Measurements from ENCODE around the gene FMO3.

Gene FMO3

GRCh38 chr1:171140401-171140800, 49.7 kb downstream of the FMO3 start:
- no peak for FAIRE-seq
- no peak for DNase-seq (ENCODE audit: insufficient read length, low spot score)
- TF ChIP-seq, protein P1, sequence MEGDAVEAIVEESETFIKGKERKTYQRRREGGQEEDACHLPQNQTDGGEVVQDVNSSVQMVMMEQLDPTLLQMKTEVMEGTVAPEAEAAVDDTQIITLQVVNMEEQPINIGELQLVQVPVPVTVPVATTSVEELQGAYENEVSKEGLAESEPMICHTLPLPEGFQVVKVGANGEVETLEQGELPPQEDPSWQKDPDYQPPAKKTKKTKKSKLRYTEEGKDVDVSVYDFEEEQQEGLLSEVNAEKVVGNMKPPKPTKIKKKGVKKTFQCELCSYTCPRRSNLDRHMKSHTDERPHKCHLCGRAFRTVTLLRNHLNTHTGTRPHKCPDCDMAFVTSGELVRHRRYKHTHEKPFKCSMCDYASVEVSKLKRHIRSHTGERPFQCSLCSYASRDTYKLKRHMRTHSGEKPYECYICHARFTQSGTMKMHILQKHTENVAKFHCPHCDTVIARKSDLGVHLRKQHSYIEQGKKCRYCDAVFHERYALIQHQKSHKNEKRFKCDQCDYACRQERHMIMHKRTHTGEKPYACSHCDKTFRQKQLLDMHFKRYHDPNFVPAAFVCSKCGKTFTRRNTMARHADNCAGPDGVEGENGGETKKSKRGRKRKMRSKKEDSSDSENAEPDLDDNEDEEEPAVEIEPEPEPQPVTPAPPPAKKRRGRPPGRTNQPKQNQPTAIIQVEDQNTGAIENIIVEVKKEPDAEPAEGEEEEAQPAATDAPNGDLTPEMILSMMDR (IDR thresholded peaks at IDR 0.05; ENCODE audit: insufficient read depth, missing control alignments): no peak

DNA sequence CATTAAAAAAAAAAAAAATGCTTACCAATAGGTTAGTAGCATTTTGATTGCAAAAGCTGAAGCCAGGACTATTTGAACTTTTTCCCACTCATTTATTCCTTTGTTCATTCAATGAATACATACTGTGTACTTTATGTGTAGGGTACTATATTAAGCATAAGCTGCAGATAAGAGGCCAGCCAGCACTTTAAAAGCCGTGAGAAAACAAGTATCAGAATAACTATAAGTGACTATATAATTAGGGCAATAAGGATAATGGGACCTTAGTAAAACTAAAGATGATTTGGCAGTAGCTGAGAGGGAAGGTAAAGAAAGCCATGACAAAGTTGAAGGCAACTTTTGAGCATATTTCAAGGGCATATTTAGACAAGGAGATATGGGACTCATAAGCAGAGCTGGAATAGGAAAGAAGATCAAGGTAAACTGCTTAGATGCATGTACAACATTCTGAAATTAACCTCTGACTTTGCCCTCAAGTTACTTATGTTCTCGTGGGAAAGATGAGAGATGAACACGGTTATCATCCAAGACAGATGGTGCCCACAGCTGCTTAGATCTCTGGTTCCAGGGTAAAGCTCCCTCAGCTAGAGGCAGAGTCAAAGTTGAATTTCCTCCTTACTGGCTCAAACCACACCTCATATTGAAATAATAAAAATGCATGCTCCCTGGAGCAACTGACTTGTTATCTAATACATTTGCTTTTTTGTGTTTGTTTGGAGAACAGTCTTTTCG, 50.4 kb downstream of the FMO3 start:
- peak; percentile 98 for FAIRE-seq
- DNase-seq (ENCODE audit: insufficient read length, low spot score): no peak
- TF ChIP-seq, protein P1 (IDR thresholded peaks at IDR 0.05; ENCODE audit: insufficient read depth, missing control alignments): no peak

DNA sequence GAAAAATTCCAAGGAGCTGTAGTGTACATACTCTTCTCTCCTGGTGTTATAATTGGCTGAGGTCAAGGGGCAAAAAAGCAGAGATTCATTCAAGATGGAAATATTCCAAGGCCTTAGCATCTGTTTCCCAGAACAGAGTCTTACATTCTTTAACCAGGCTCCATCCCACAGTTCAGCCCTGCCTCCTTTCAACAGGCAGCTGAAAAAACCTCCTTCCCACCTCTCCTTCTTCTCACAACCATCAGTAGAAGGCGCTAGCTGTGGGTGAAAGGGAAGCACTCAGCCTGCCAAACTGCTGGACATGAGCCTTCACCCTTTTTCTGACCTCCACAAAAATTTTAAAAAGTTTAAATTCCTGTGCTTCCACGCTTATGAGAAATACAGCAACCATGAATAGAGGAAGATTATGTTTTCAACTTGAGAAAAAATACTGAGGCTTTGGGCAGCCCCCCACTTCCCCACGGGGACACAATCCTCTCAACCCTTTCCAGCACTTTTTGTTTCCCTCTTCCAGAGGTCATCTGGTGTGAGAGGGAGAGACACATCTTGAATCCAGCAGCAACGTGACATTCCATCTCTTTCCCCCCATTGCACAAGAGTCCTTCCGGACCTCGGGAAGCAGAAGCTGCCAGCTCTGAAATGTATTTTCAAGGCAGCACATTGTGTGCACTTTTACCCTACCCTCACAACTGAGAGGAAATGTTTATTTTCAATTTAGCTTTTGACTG, 51.1 kb downstream of the FMO3 start:
- FAIRE-seq: no peak
- no peak for DNase-seq (ENCODE audit: insufficient read length, low spot score)
- TF ChIP-seq, protein P1 (IDR thresholded peaks at IDR 0.05; ENCODE audit: insufficient read depth, missing control alignments): peak; percentile 9

- peak; percentile 28 for DNase-seq (ENCODE audit: insufficient read length, low spot score)
- FAIRE-seq: peak; percentile 100
- TF ChIP-seq, protein P1 (IDR thresholded peaks at IDR 0.05; ENCODE audit: insufficient read depth, missing control alignments): no peak
Measured at GRCh38 chr1:171142416-171143385, 52.0 kb downstream of the FMO3 start.

DNA sequence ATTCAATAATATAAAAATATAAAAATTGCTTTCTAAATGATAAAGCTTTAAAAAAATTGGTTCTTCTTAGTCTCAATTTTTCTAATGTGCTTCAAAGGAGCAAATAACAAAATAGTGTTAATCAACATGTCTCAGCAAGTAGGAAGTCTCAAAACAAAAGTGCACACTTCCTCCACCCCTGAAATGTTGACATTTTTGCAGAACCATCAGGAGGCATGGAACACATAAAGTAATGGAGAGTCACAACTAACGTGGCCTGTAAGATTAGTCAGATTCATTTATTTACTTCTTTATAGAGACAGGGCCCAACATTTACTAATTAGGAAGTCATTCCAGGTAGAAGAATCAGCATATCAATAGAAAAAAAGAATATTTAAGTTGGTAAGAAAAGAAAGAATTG, 59.5 kb downstream of the FMO3 start:
- TF ChIP-seq, protein P1 (IDR thresholded peaks at IDR 0.05; ENCODE audit: insufficient read depth, missing control alignments): no peak
- peak; percentile 51 for FAIRE-seq
- no peak for DNase-seq (ENCODE audit: insufficient read length, low spot score)

- DNase-seq (ENCODE audit: insufficient read length, low spot score) (no peak), FAIRE-seq (no peak)
- TF ChIP-seq, protein P1 (IDR thresholded peaks at IDR 0.05; ENCODE audit: insufficient read depth, missing control alignments): no peak
Measured at GRCh38 chr1:171152549-171152948, 61.8 kb downstream of the FMO3 start.

Data from D721Med (cell line).